K562 (cell line): ENCODE measurements around the gene GLI3. TPM values are rescaled to one million over a fixed set of nuclear protein-coding genes. Genes with fewer than 3 reads are reported as not detected.

Experiments used
- ATAC-seq: fragments of 200-7000 bp; cut with Tn5 transposase; 3 replicates; pipeline ENCODE4 v1.9.1; 2020; ENCODE audit warnings: moderate library complexity
- BruUV-seq: library from RNA; stranded (reverse); fragments of 400-500 nt; replicated peaks from 2 replicates; lab custom pipeline; 2021; lab: Mats Ljungman, UMichigan
- CTCF ChIA-PET: fragments of 300-600 bp; formaldehyde crosslinking; extraction: SDS; loops from one replicate; lab custom pipeline; 2021; ENCODE audit warnings: low intra/inter-chr PET ratio; lab: Yijun Ruan, JAX
- POLR2A ChIA-PET: fragments of 300-600, 350-650 bp; sonication (Branson Sonifier 250); formaldehyde crosslinking; extraction: SDS; loops from one replicate; lab custom pipeline; 2021; ENCODE audit warnings: antibody characterized with exemption, inconsistent platforms; lab: Yijun Ruan, JAX
- DNase-seq, 4 experiments: peaks; one replicate each; pipeline versions ENCODE4 v3.0.0 to v3.0.0-alpha.2; 2011 to 2018; ENCODE audit warnings: low spot score in 3 of 4, mixed read lengths in 3 of 4; ENCODE audit errors: extremely low read depth in 1 of 4
- FAIRE-seq: peaks from 2 replicates; lab custom pipeline; 2011; peaks lifted over from hg19 to GRCh38; lab: Jason Lieb, UNC
- H2AFZ ChIP-seq: 2 replicates; pipeline ENCODE4 v1.6.0; 2011; ENCODE audit warnings: low read depth, low read length, control low read depth, inconsistent platforms
- H3K27ac ChIP-seq: fragments of 200-600 bp; 3 replicates; pipeline ENCODE4 v1.8.0; 2011; ENCODE audit warnings: low read depth, mild to moderate bottlenecking, control low read depth, inconsistent platforms, low read length, moderate library complexity, mixed read lengths; ENCODE audit errors: extremely low read depth
- H3K27me3 ChIP-seq, 2 experiments: fragments of 300-600 bp in 1 of 2; 2 replicates in 1 of 2; 3 replicates in 1 of 2; pipeline versions ENCODE4 v1.6.0 to v1.8.0; 2011; ENCODE audit warnings: inconsistent platforms in 2 of 2, low read length in 2 of 2, mild to moderate bottlenecking in 1 of 2, mixed read lengths in 1 of 2, moderate library complexity in 1 of 2; ENCODE audit not compliant: control insufficient read depth in 2 of 2, insufficient read depth in 2 of 2
- H3K36me3 ChIP-seq: fragments of 300-600 bp; 3 replicates; pipeline ENCODE4 v1.8.0; 2011; ENCODE audit warnings: mild to moderate bottlenecking, low read length, inconsistent platforms; ENCODE audit not compliant: control insufficient read depth, insufficient read depth
- H3K4me1 ChIP-seq, 2 experiments: fragments of 200-600 bp in 1 of 2; replicated peaks in 1 of 2; 2 replicates in 1 of 2; 3 replicates in 1 of 2; pipeline versions ENCODE4 v1.5.1 to v1.8.0; 2011; ENCODE audit warnings: inconsistent platforms in 2 of 2, low read length in 2 of 2, mild to moderate bottlenecking in 1 of 2, mixed read lengths in 1 of 2, moderate library complexity in 1 of 2; ENCODE audit not compliant: control insufficient read depth in 2 of 2, insufficient read depth in 2 of 2
- H3K4me2 ChIP-seq: 2 replicates; pipeline ENCODE4 v1.6.1; 2011; ENCODE audit warnings: low read length, control low read depth, inconsistent platforms, mixed read lengths; ENCODE audit not compliant: insufficient read depth
- H3K4me3 ChIP-seq: fragments of 200-600 bp; sonication (generic), shearing (Covaris generic); 2 replicates; pipeline ENCODE4 v1.5.1; 2016; ENCODE audit warnings: control low read depth, inconsistent platforms
- H3K79me2 ChIP-seq: fragments of 200-600 bp; 3 replicates; pipeline ENCODE4 v1.8.0; 2011; ENCODE audit warnings: low read length, inconsistent platforms; ENCODE audit not compliant: control insufficient read depth, insufficient read depth
- H3K9ac ChIP-seq, 2 experiments: 2 replicates each; pipeline versions ENCODE4 v1.6.0 to v1.6.1; 2011; ENCODE audit warnings: low read depth in 2 of 2, low read length in 2 of 2, control low read depth in 1 of 2, inconsistent platforms in 1 of 2, mild to moderate bottlenecking in 1 of 2, mixed read lengths in 1 of 2; ENCODE audit not compliant: insufficient read depth in 1 of 2
- H3K9me1 ChIP-seq: one replicate; pipeline ENCODE4 v1.6.0; 2011; ENCODE audit warnings: inconsistent platforms, mild to moderate bottlenecking, low read length, moderate library complexity; ENCODE audit not compliant: control insufficient read depth, insufficient read depth
- H3K9me3 ChIP-seq: replicated peaks from 2 replicates; pipeline ENCODE4 v1.5.1; 2011; ENCODE audit warnings: low read depth, low read length, inconsistent platforms; ENCODE audit not compliant: control insufficient read depth, insufficient read depth
- H4K20me1 ChIP-seq: replicated peaks from 2 replicates; pipeline ENCODE4 v1.6.1; 2011; ENCODE audit warnings: low read length, inconsistent platforms, mixed read lengths; ENCODE audit not compliant: control insufficient read depth, insufficient read depth
- CBFB ChIP-seq: sonication (generic); formaldehyde crosslinking; IDR thresholded peaks from 2 replicates; pipeline ENCODE4 v1.4.0; 2020; ENCODE audit warnings: mild to moderate bottlenecking, missing genetic modification reagents
- CHD1 ChIP-seq: fragments of 200-600 bp; sonication (generic); IDR thresholded peaks from one replicate; pipeline ENCODE4 v1.6.1; 2012; ENCODE audit warnings: mild to moderate bottlenecking, moderate library complexity, low read length, inconsistent platforms
- CXXC5 ChIP-seq: fragments of 250-450 bp; sonication (Bioruptor Pico); IDR thresholded peaks from 2 replicates; pipeline ENCODE4 v1.8.0; 2022; ENCODE audit warnings: inconsistent platforms, mild to moderate bottlenecking, moderate library complexity
- EGR1 ChIP-seq: fragments of 450-650 bp; conservative IDR thresholded peaks from 2 replicates; pipeline ENCODE4 v1.6.1; 2017; ENCODE audit warnings: mild to moderate bottlenecking
- ELK3 ChIP-seq: fragments of 450-650 bp; formaldehyde crosslinking; IDR thresholded peaks from 2 replicates; pipeline ENCODE4 v1.4.0; 2020; ENCODE audit warnings: mild to moderate bottlenecking
- IFI16 ChIP-seq: fragments of 250-450 bp; sonication (Bioruptor Pico); IDR thresholded peaks from 2 replicates; pipeline ENCODE4 v2.1.2; 2022; ENCODE audit warnings: mild to moderate bottlenecking, inconsistent platforms
- MCM5 ChIP-seq: fragments of 450-650 bp; IDR thresholded peaks from 2 replicates; pipeline ENCODE4 v1.6.1; 2016; ENCODE audit warnings: low read depth
- NFXL1 ChIP-seq: fragments of 450-650 bp; formaldehyde crosslinking; IDR thresholded peaks from 2 replicates; pipeline ENCODE4 v1.4.0; 2021; ENCODE audit warnings: mild to moderate bottlenecking
- PKNOX1 ChIP-seq: fragments of 450-650 bp; IDR thresholded peaks from 2 replicates; pipeline ENCODE4 v1.6.1; 2016
- ZNF121 ChIP-seq: sonication (generic); formaldehyde crosslinking; conservative IDR thresholded peaks from 2 replicates; pipeline ENCODE4 v1.8.0; 2022; ENCODE audit warnings: missing genetic modification reagents
- ZNF3 ChIP-seq: fragments of 250-450 bp; sonication (Bioruptor Pico); IDR thresholded peaks from 2 replicates; pipeline ENCODE4 v1.5.0; 2021; ENCODE audit warnings: mild to moderate bottlenecking, moderate library complexity
- ZNF347 ChIP-seq: fragments of 450-650 bp; formaldehyde crosslinking; IDR thresholded peaks from 2 replicates; pipeline ENCODE4 v1.4.0; 2020; ENCODE audit warnings: low read depth, mild to moderate bottlenecking, moderate library complexity
- ZNF444 ChIP-seq: fragments of 250-450 bp; sonication (Bioruptor Pico); IDR thresholded peaks from 2 replicates; pipeline ENCODE4 v1.4.0; 2020; ENCODE audit warnings: mild to moderate bottlenecking, moderate library complexity
- in situ Hi-C: fragments of 300-500 bp; cut with MboI; formaldehyde crosslinking; loops from 4 replicates; pipeline ENCODE4 v1.15.0; 2018; ENCODE audit warnings: inconsistent platforms, mixed read lengths
- intact Hi-C: fragments of 100-400 bp; cut with micrococcal nuclease; formaldehyde crosslinking; loops from 2 replicates; pipeline ENCODE4 v1.14.2; 2022
- polyA plus RNA-seq, 8 experiments: library from polyadenylated mRNA; depleted of rRNA in 4 of 8; stranded (reverse) in 5 of 8; unstranded in 3 of 8; fragments of >200 nt; fragmentation: Nextera tagmentation in 2 of 8; fragmentation: Illumina TruSeq in 1 of 8; extraction: Ambion mirVana in 2 of 8; extraction: Trizol in 1 of 8; gene quantifications; 2 replicates each; pipeline versions ENCODE4 v1.2.1 to v1.2.3, GENCODE V29; 2011 to 2014; ENCODE audit warnings: inconsistent platforms in 1 of 8, missing spikeins in 1 of 8
- total RNA-seq, 7 experiments: library from RNA; depleted of rRNA in 6 of 7; stranded (reverse); fragments of >200 nt in 6 of 7; fragmentation: Illumina TruSeq in 2 of 7; extraction: Trizol in 2 of 7; gene quantifications; 2 replicates each; pipeline versions ENCODE4 v1.2.1 to v1.2.3, GENCODE V29; 2011 to 2021; ENCODE audit warnings: low replicate concordance in 1 of 7

Gene GLI3
- total and polyA plus RNA-seq, 9 of the 15 experiments (the other 6 are each of a cell fraction or from before 2014, with no cell fraction given), result 0.01 to 0.18 (median 0.07) TPM; not detected in 6

GRCh38 chr7:42236976-42237810 is at the start of gene GLI3 (continued):
- TF ChIP-seq PKNOX1, result peak; percentile 92

GRCh38 chr7:42285383-42285824 is 48.4 kb upstream of the GLI3 start:
- no peak overlapping the region for H3K9ac ChIP-seq
- FAIRE-seq (no peak), DNase-seq (no peak), ATAC-seq (no peak)
- intact Hi-C loops (no loop called here), in situ Hi-C loops (no loop called here)
- H3K27me3 ChIP-seq, result no peaks in the 10 kb centered on the region
- H3K4me2 ChIP-seq, result no peak overlapping the region
- H4K20me1 ChIP-seq, result no peaks in the 10 kb centered on the region
- no peaks in the 10 kb centered on the region for H3K9me3 ChIP-seq
- H2AFZ ChIP-seq, result no peak overlapping the region
- BruUV-seq, result no TSS peak
- no peaks in the 10 kb centered on the region for H3K36me3 ChIP-seq
- POLR2A ChIA-PET, result no interaction called here
- CTCF ChIA-PET, result no interaction called here
- TF ChIP-seq EGR1 (no peak), ZNF444 (CRISPR knock-in tag) (no peak), ZNF3 (CRISPR knock-in tag) (no peak), CHD1 (no peak), MCM5 (no peak), CXXC5 (no peak), NFXL1 (CRISPR knock-in tag) (no peak), ELK3 (CRISPR knock-in tag) (no peak), IFI16 (CRISPR knock-in tag) (no peak), CBFB (CRISPR knock-in tag) (no peak), ZNF121 (CRISPR knock-in tag) (no peak), ZNF347 (no peak)
- no peak overlapping the region for H3K27ac ChIP-seq
- no peak overlapping the region for H3K4me3 ChIP-seq
- H3K9me1 ChIP-seq, result no peaks in the 10 kb centered on the region
- H3K4me1 ChIP-seq, result no peaks in the 10 kb centered on the region
- no peaks in the 10 kb centered on the region for H3K79me2 ChIP-seq
